ENCODE results near the gene KRT222.

Gene KRT222

DNA sequence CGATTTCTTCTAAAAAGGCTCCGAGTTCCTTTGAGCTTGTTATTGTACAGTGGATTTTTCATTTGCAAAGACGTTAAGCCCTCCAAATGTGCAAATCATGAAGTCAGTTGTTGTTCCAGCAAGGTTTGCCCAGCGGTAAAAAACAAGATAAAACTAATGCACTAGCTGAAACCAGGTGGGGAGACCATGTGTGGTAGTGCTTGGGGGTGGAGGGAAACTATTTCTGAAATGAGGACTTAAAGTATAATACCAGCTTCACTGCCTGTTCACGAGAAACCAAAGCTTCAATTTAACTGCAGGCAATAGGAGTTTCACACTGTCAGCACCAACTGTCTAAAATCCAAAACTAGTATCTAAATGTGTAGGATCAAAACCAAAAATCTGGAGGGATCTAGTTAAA is 39.7 kb downstream of the KRT222 start:
- DNase-seq: no peak
- Histone ChIP-seq H3K36me3 (ENCODE audit: control insufficient read depth in 4 of 4, insufficient read depth in 4 of 4, low read length in 3 of 4) (peaks cover 5 to 33% (median 19%) of the 10 kb centered on the region in 4 experiments), H3K27ac (ENCODE audit: insufficient read depth in 1 of 2, low read depth in 1 of 2, low read length in 2 of 2, poor library complexity in 1 of 2, severe bottlenecking in 2 of 2) (no peak overlapping the region), H3K9me3 (ENCODE audit: control extremely low read depth in 1 of 5, control insufficient read depth in 4 of 5, insufficient read depth in 2 of 5, low read depth in 1 of 5, low read length in 4 of 5) (no peaks in the 10 kb centered on the region), H3K4me1 (ENCODE audit: control extremely low read depth in 1 of 4, control insufficient read depth in 4 of 4, insufficient read depth in 4 of 4, low read length in 3 of 4) (peaks cover 10 to 18% (median 12%) of the 10 kb centered on the region in 4 experiments), H3K27me3 (replicated peaks in 2 of 5; ENCODE audit: control insufficient read depth in 4 of 5, insufficient read depth in 5 of 5, low read length in 4 of 5) (peaks cover 0 to 5% (median 3%) of the 10 kb centered on the region in 5 experiments), H3K4me3 (ENCODE audit: control insufficient read depth in 1 of 7, extremely low read depth in 1 of 7, insufficient read depth in 4 of 7, low read depth in 2 of 7, low read length in 6 of 7) (no peak overlapping the region)
- 81% methylated on average over 4 of the region's 5 CpGs for WGBS (ENCODE audit: insufficient coverage)
- CTCF ChIA-PET: interaction anchor here (0.9 to 2.6 kb wide), 6 partner anchors 10 to 66 kb away, joined by 3 to 9 read pairs (median 4); no protein-coding TSS in a partner anchor
- POLR2A ChIA-PET: interaction anchor here (0.5 kb wide), 1 partner anchor 1953 kb away, joined by 3 read pairs; no protein-coding TSS in a partner anchor

DNA sequence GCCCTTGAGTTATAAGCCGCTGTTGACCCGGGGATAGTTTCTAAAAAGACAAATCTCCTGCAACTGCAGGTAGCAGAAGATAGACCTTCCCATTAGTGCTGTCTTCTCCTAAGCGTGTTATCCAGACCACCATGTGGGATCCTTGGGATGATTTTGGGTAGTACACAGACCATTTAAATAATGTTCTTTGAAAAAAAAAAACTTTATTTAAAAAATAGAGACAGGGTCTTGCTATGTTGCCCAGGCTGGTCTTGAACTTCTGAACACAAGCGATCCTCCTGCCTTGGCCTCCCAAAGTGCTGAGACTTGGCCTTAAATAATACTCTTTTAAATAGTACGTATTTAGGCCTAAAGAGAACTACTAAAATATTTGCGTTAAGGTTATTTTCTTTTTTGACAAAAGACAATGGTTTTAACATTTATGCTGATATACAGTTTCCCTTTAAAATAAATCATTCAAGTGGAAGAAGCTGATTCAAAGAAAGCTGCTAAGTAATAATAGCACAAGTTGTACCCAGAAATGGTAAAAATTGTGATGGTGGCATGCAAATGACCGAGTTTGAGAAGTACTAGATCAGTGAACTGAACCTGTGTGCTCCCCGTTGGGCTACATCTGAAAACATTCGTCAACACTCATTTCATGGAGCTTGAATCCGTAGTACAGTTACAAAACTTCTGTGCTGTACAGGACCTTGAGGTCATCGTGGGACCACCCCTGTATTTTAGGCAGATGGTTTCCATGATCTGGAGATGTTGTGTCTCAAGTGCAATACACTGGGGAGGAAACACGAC is 41.4 kb downstream of the KRT222 start:
- H3K27me3 ChIP-seq (replicated peaks in 2 of 5; ENCODE audit: control insufficient read depth in 4 of 5, insufficient read depth in 5 of 5, low read length in 4 of 5): peaks cover 0 to 5% (median 3%) of the 10 kb centered on the region in 5 experiments
- 84% methylated on average over 7 of the region's 12 CpGs for WGBS (ENCODE audit: insufficient coverage)
- CTCF ChIA-PET: interaction anchor here (1.7 to 2.6 kb wide), 2 partner anchors 17 to 62 kb away, joined by 4 to 9 read pairs; no protein-coding TSS in a partner anchor

DNA sequence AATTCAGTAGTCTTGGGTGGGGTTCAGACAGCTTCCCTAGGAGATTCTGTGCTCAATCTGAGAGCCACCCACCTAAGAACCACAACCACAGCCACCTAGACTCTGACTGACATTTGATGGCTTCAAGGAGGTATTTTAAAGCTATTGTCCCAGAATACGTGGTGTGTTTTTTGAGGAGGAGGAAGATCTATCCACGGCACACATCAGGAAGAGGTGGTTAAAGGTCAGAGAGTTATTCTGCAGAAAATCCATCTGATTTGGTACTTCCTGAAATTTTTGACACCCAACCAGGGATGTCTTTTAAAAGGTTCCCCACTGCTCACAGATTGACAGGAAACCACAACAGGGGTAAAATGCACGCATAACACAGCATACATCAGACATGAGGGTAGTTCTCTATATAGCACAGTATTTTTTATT is 42.5 kb downstream of the KRT222 start:
- peaks cover 0 to 6% (median 3%) of the 10 kb centered on the region in 4 experiments for H3K36me3 ChIP-seq (ENCODE audit: control insufficient read depth in 4 of 4, insufficient read depth in 4 of 4, low read length in 3 of 4)
- ChIA-PET POLR2A (no interaction called here), CTCF (interaction anchor here (1.3 kb wide), 1 partner anchor 62 kb away, joined by 3 read pairs; no protein-coding TSS in a partner anchor)
- WGBS (ENCODE audit: insufficient coverage): 0% methylated on average over 1 of the region's 3 CpGs
- H3K4me3 ChIP-seq (ENCODE audit: control insufficient read depth in 1 of 7, extremely low read depth in 1 of 7, insufficient read depth in 4 of 7, low read depth in 2 of 7, low read length in 6 of 7): peak overlapping the region in 1 of 7 experiments; percentile 4
- no peaks in the 10 kb centered on the region for H3K9me3 ChIP-seq (ENCODE audit: control extremely low read depth in 1 of 5, control insufficient read depth in 4 of 5, insufficient read depth in 2 of 5, low read depth in 1 of 5, low read length in 4 of 5)
- H3K27me3 ChIP-seq (replicated peaks in 2 of 5; ENCODE audit: control insufficient read depth in 4 of 5, insufficient read depth in 5 of 5, low read length in 4 of 5): peaks cover 0 to 7% (median 3%) of the 10 kb centered on the region in 5 experiments
- H3K4me1 ChIP-seq (ENCODE audit: control extremely low read depth in 1 of 4, control insufficient read depth in 4 of 4, insufficient read depth in 4 of 4, low read length in 3 of 4): peaks cover 12 to 22% (median 14%) of the 10 kb centered on the region in 4 experiments
- peak; percentile 61 to 93 (median 91) for DNase-seq
- no peak overlapping the region for H3K27ac ChIP-seq (ENCODE audit: insufficient read depth in 1 of 2, low read depth in 1 of 2, low read length in 2 of 2, poor library complexity in 1 of 2, severe bottlenecking in 2 of 2)

More for the DNA sequence above, 41.4 kb downstream of the KRT222 start:
- no peaks in the 10 kb centered on the region for H3K9me3 ChIP-seq (ENCODE audit: control extremely low read depth in 1 of 5, control insufficient read depth in 4 of 5, insufficient read depth in 2 of 5, low read depth in 1 of 5, low read length in 4 of 5)
- POLR2A ChIA-PET: no interaction called here
- H3K27ac ChIP-seq (ENCODE audit: insufficient read depth in 1 of 2, low read depth in 1 of 2, low read length in 2 of 2, poor library complexity in 1 of 2, severe bottlenecking in 2 of 2): no peak overlapping the region
- no peak for DNase-seq
- no peak overlapping the region for H3K4me3 ChIP-seq (ENCODE audit: control insufficient read depth in 1 of 7, extremely low read depth in 1 of 7, insufficient read depth in 4 of 7, low read depth in 2 of 7, low read length in 6 of 7)
- peaks cover 12 to 22% (median 14%) of the 10 kb centered on the region in 4 experiments for H3K4me1 ChIP-seq (ENCODE audit: control extremely low read depth in 1 of 4, control insufficient read depth in 4 of 4, insufficient read depth in 4 of 4, low read length in 3 of 4)
- H3K36me3 ChIP-seq (ENCODE audit: control insufficient read depth in 4 of 4, insufficient read depth in 4 of 4, low read length in 3 of 4): peaks cover 2 to 16% (median 10%) of the 10 kb centered on the region in 4 experiments

DNA sequence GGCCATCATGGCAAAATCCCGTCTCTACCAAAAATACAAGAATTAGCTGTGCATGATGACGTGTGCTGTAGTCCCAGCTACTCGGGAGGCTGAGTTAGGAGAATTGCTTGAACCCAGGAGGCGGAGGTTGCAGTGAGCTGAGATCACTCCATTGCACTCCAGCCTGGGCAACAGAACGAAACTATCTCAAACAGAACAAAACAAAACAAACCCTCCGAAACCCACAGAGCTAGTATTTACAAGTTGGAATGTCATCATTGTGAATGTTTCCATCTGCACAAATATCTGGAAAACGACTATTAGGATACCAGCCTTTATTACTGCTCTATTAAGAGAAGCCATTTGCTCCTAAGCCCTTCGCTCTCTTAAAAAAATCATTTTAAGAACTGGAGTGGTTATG is 43.4 kb downstream of the KRT222 start:
- no peaks in the 10 kb centered on the region for H3K9me3 ChIP-seq (ENCODE audit: control extremely low read depth in 1 of 5, control insufficient read depth in 4 of 5, insufficient read depth in 2 of 5, low read depth in 1 of 5, low read length in 4 of 5)
- H3K36me3 ChIP-seq (ENCODE audit: control insufficient read depth in 4 of 4, insufficient read depth in 4 of 4, low read length in 3 of 4): no peaks in the 10 kb centered on the region
- no peak for DNase-seq
- POLR2A ChIA-PET: interaction anchor here (0.9 kb wide), 1 partner anchor 39 kb away, joined by 5 read pairs; no protein-coding TSS in a partner anchor
- peaks cover 0 to 7% (median 3%) of the 10 kb centered on the region in 5 experiments for H3K27me3 ChIP-seq (replicated peaks in 2 of 5; ENCODE audit: control insufficient read depth in 4 of 5, insufficient read depth in 5 of 5, low read length in 4 of 5)
- H3K27ac ChIP-seq (ENCODE audit: insufficient read depth in 1 of 2, low read depth in 1 of 2, low read length in 2 of 2, poor library complexity in 1 of 2, severe bottlenecking in 2 of 2): no peak overlapping the region
- peaks cover 12 to 22% (median 14%) of the 10 kb centered on the region in 4 experiments for H3K4me1 ChIP-seq (ENCODE audit: control extremely low read depth in 1 of 4, control insufficient read depth in 4 of 4, insufficient read depth in 4 of 4, low read length in 3 of 4)
- 95% methylated on average over 8 of the region's 8 CpGs for WGBS (ENCODE audit: insufficient coverage)
- CTCF ChIA-PET: interaction anchor here (0.9 to 1.3 kb wide), 4 partner anchors 12 to 166 kb away, joined by 3 to 4 read pairs (median 3); no protein-coding TSS in a partner anchor
- H3K4me3 ChIP-seq (ENCODE audit: control insufficient read depth in 1 of 7, extremely low read depth in 1 of 7, insufficient read depth in 4 of 7, low read depth in 2 of 7, low read length in 6 of 7): no peak overlapping the region

DNA sequence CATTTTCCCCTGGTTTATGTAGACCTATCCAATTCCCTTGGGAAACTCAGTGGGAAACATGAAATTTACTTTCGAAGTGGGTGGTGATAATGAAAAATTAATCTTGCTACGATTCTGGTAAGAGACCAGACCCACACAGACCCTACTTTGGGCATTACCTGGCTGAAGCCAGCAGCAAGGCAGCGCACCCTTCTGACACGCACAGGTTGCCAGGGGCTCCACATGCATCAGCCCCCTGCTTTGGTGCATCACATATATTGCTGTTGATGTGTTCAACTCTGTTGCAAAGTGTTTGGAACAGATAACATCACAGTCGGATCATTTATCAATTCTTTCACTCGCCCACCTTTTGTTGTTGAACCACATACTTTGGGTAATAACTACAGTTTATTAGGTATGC is 44.0 kb downstream of the KRT222 start:
- 95% methylated on average over 6 of the region's 6 CpGs for WGBS (ENCODE audit: insufficient coverage)
- ChIA-PET POLR2A (interaction anchor here (0.9 kb wide), 1 partner anchor 39 kb away, joined by 5 read pairs; no protein-coding TSS in a partner anchor), CTCF (interaction anchor here (0.7 to 2.1 kb wide), 5 partner anchors 11 to 166 kb away, joined by 3 to 5 read pairs (median 4); no protein-coding TSS in a partner anchor)
- Histone ChIP-seq H3K27ac (ENCODE audit: insufficient read depth in 1 of 2, low read depth in 1 of 2, low read length in 2 of 2, poor library complexity in 1 of 2, severe bottlenecking in 2 of 2) (no peak overlapping the region), H3K36me3 (ENCODE audit: control insufficient read depth in 4 of 4, insufficient read depth in 4 of 4, low read length in 3 of 4) (no peaks in the 10 kb centered on the region), H3K4me3 (ENCODE audit: control insufficient read depth in 1 of 7, extremely low read depth in 1 of 7, insufficient read depth in 4 of 7, low read depth in 2 of 7, low read length in 6 of 7) (no peak overlapping the region), H3K9me3 (ENCODE audit: control extremely low read depth in 1 of 5, control insufficient read depth in 4 of 5, insufficient read depth in 2 of 5, low read depth in 1 of 5, low read length in 4 of 5) (no peaks in the 10 kb centered on the region), H3K27me3 (replicated peaks in 2 of 5; ENCODE audit: control insufficient read depth in 4 of 5, insufficient read depth in 5 of 5, low read length in 4 of 5) (peaks cover 0 to 9% (median 3%) of the 10 kb centered on the region in 5 experiments), H3K4me1 (ENCODE audit: control extremely low read depth in 1 of 4, control insufficient read depth in 4 of 4, insufficient read depth in 4 of 4, low read length in 3 of 4) (peaks cover 12 to 22% (median 14%) of the 10 kb centered on the region in 4 experiments)
- DNase-seq: no peak

DNA sequence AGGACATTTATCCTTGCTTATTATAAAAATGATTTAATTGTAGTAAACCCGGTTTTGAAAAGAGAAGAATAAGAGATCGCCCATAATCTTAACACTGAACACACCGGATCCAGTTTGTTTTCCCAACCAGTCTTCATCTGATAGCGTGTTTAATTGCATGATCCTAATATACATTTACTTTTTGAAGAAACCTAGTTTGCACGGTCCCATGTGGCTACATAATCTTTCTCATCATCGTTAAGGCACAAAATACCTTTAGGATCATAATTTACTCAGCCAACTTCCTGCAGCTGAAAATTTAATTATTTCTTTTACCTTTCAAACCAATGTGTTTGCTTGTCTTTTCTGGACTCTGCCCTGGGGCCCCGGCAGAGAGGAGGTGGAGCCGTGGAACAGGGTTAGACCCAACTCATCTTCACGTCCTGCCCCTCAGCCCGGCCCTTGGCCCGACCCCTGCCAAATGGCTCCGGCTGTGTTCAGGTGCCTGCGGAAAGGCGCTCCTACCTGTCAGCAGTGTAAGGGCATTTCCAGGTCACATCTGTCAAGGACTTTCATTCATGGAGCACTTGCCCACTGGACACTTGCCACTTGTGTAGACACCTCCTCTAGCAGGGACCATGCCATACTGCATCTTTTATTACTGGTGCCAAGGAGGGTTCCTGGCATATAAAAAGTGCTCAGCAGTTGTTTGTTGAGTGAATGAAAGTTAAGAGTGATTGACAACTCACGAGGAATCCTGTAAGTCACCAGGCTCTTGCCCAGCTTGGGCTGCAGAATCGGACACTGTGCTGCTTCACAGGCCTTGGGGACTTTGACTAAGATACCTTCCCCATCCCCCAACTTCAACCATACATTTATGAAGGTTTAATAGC is 46.0 kb downstream of the KRT222 start:
- H3K4me3 ChIP-seq (ENCODE audit: control insufficient read depth in 1 of 7, extremely low read depth in 1 of 7, insufficient read depth in 4 of 7, low read depth in 2 of 7, low read length in 6 of 7): no peak overlapping the region
- H3K9me3 ChIP-seq (ENCODE audit: control extremely low read depth in 1 of 5, control insufficient read depth in 4 of 5, insufficient read depth in 2 of 5, low read depth in 1 of 5, low read length in 4 of 5): no peaks in the 10 kb centered on the region
- no peak overlapping the region for H3K27ac ChIP-seq (ENCODE audit: insufficient read depth in 1 of 2, low read depth in 1 of 2, low read length in 2 of 2, poor library complexity in 1 of 2, severe bottlenecking in 2 of 2)
- ChIA-PET CTCF (interaction anchor here (0.7 to 5.7 kb wide), 10 partner anchors 9 to 77 kb away, joined by 3 to 42 read pairs (median 5); partner anchors contain the start of gene CCR7), POLR2A (no interaction called here)
- no peak for DNase-seq
- H3K4me1 ChIP-seq (ENCODE audit: control extremely low read depth in 1 of 4, control insufficient read depth in 4 of 4, insufficient read depth in 4 of 4, low read length in 3 of 4): peaks cover 12 to 33% (median 20%) of the 10 kb centered on the region in 4 experiments
- peaks cover 0 to 9% (median 2%) of the 10 kb centered on the region in 5 experiments for H3K27me3 ChIP-seq (replicated peaks in 2 of 5; ENCODE audit: control insufficient read depth in 4 of 5, insufficient read depth in 5 of 5, low read length in 4 of 5)
- WGBS (ENCODE audit: insufficient coverage): 96% methylated on average over 11 of the region's 16 CpGs
- H3K36me3 ChIP-seq (ENCODE audit: control insufficient read depth in 4 of 4, insufficient read depth in 4 of 4, low read length in 3 of 4): no peaks in the 10 kb centered on the region
